Naive B cell (primary cell): ENCODE measurements around the gene LDHD. TPM values are rescaled to one million over a fixed set of nuclear protein-coding genes. Genes with fewer than 3 reads are reported as not detected.

Experiments used
- ATAC-seq, 2 donors: fragments of 150-1000 bp; cut with Tn5 transposase; 2 replicates each; pipeline ENCODE4 v1.10.0; 2021; ENCODE audit warnings: low read depth in 2 of 2, mild to moderate bottlenecking in 2 of 2, moderate library complexity in 2 of 2
- DNase-seq: peaks from one replicate; pipeline ENCODE4 v3.0.0; 2022
- H3K27ac Mint-ChIP-seq, 6 donors: one replicate each; pipeline ENCODE4 v1.8.0; 2020 to 2022; ENCODE audit warnings: mild to moderate bottlenecking in 6 of 6, mixed read lengths in 6 of 6, moderate library complexity in 5 of 6, inconsistent platforms in 2 of 6
- H3K27me3 Mint-ChIP-seq, 3 donors: one replicate each; pipeline ENCODE4 v1.8.0; 2021 to 2022; ENCODE audit warnings: mixed read lengths in 3 of 3, mild to moderate bottlenecking in 1 of 3
- H3K36me3 Mint-ChIP-seq, 2 donors: one replicate each; pipeline ENCODE4 v1.8.0; 2020 to 2022; ENCODE audit warnings: mixed read lengths in 2 of 2, inconsistent platforms in 1 of 2, mild to moderate bottlenecking in 1 of 2
- H3K4me1 Mint-ChIP-seq, 3 donors: one replicate each; pipeline ENCODE4 v1.8.0; 2020 to 2022; ENCODE audit warnings: mixed read lengths in 3 of 3, inconsistent platforms in 1 of 3, mild to moderate bottlenecking in 1 of 3, moderate library complexity in 1 of 3
- H3K4me3 Mint-ChIP-seq, 8 donors: one replicate each; pipeline ENCODE4 v1.8.0; 2020 to 2022; ENCODE audit warnings: mild to moderate bottlenecking in 8 of 8, mixed read lengths in 8 of 8, moderate library complexity in 8 of 8, inconsistent platforms in 2 of 8
- H3K9me3 Mint-ChIP-seq, 7 donors: one replicate each; pipeline ENCODE4 v1.8.0; 2020 to 2022; ENCODE audit warnings: mixed read lengths in 7 of 7, mild to moderate bottlenecking in 5 of 7, inconsistent platforms in 2 of 7, moderate library complexity in 1 of 7
- polyA plus RNA-seq, 6 donors: library from polyadenylated mRNA; unstranded; fragments of 300-500 nt; fragmentation: Illumina TruSeq; gene quantifications; one replicate each; pipeline ENCODE4 v1.2.3, GENCODE V29; 2021; ENCODE audit warnings: low read depth in 6 of 6

The LDHD gene
- polyA plus RNA-seq = not detected

- H3K27ac Mint-ChIP-seq = no peak within 1 kb of the TSS
- H3K27me3 Mint-ChIP-seq = peaks cover 17 to 28% (median 22%) of the 10 kb centered on the region in 3 donors
- peak within 1 kb of the TSS in 1 of 8 donors; percentile 52 for H3K4me3 Mint-ChIP-seq
- no peaks in the 10 kb centered on the region for H3K36me3 Mint-ChIP-seq
- peaks cover 0 to 11% (median 6%) of the 10 kb centered on the region in 3 donors for H3K4me1 Mint-ChIP-seq
- ATAC-seq (no peak), DNase-seq (no peak)
- H3K9me3 Mint-ChIP-seq = peaks cover 0 to 5% (median 3%) of the 10 kb centered on the region in 7 donors
Observed at GRCh38 chr16:75116081-75116910, at the start of gene LDHD. Gene LDHD (minus strand): TSS chr16:75116780. CDS start chr16:75116720, 60 bp downstream.

GRCh38 chr16:75160386-75160785 is 43.8 kb upstream of the LDHD start:
- H3K9me3 Mint-ChIP-seq = peaks cover 0 to 13% (median 4%) of the 10 kb centered on the region in 7 donors
- peak overlapping the region in 1 of 6 donors; percentile 57 for H3K27ac Mint-ChIP-seq
- DNase-seq (no peak), ATAC-seq (no peak)
- H3K27me3 Mint-ChIP-seq = no peaks in the 10 kb centered on the region
- H3K36me3 Mint-ChIP-seq = peaks cover 20 to 24% of the 10 kb centered on the region in 2 donors
- H3K4me3 Mint-ChIP-seq = no peak overlapping the region
- H3K4me1 Mint-ChIP-seq = peaks cover 0 to 8% (median 4%) of the 10 kb centered on the region in 3 donors

GRCh38 chr16:75152635-75153034 is 36.1 kb upstream of the LDHD start:
- peak overlapping the region in 1 of 6 donors; percentile 18 for H3K27ac Mint-ChIP-seq
- peak overlapping the region in 1 of 8 donors; percentile 80 for H3K4me3 Mint-ChIP-seq
- H3K36me3 Mint-ChIP-seq = peaks cover 30 to 31% of the 10 kb centered on the region in 2 donors
- no peaks in the 10 kb centered on the region for H3K27me3 Mint-ChIP-seq
- DNase-seq (no peak), ATAC-seq (no peak)
- H3K9me3 Mint-ChIP-seq = peaks cover 8 to 23% (median 18%) of the 10 kb centered on the region in 7 donors
- peaks cover 12 to 18% (median 14%) of the 10 kb centered on the region in 3 donors for H3K4me1 Mint-ChIP-seq

GRCh38 chr16:75151798-75152197 is 35.2 kb upstream of the LDHD start:
- Mint-ChIP-seq H3K4me3 (peak overlapping the region in 1 of 8 donors; percentile 80), H3K4me1 (peaks cover 12 to 18% (median 14%) of the 10 kb centered on the region in 3 donors), H3K9me3 (peaks cover 8 to 23% (median 18%) of the 10 kb centered on the region in 7 donors), H3K27me3 (no peaks in the 10 kb centered on the region), H3K36me3 (peaks cover 29 to 31% of the 10 kb centered on the region in 2 donors), H3K27ac (peak overlapping the region in 1 of 6 donors; percentile 29)
- DNase-seq = no peak
- ATAC-seq = no peak

- DNase-seq = peak; percentile 95
- Mint-ChIP-seq H3K4me1 (peaks cover 9 to 18% (median 14%) of the 10 kb centered on the region in 3 donors), H3K27me3 (no peaks in the 10 kb centered on the region), H3K36me3 (peaks cover 23 to 36% of the 10 kb centered on the region in 2 donors), H3K9me3 (peaks cover 12 to 20% (median 16%) of the 10 kb centered on the region in 7 donors), H3K27ac (peak within 1 kb of the TSS; percentile 66 to 92 (median 86)), H3K4me3 (peak within 1 kb of the TSS; percentile 82 to 95 (median 88))
- ATAC-seq = peak; percentile 86
Observed at GRCh38 chr16:75148311-75149195, 32.0 kb upstream of the LDHD start, which contains the start of gene ZFP1. Gene ZFP1 (plus strand): TSS chr16:75148524. CDS start chr16:75152952, 4,428 bp downstream.

GRCh38 chr16:75147968-75148310 is 31.4 kb upstream of the LDHD start:
- Mint-ChIP-seq H3K27me3 (no peaks in the 10 kb centered on the region), H3K4me1 (peaks cover 8 to 18% (median 14%) of the 10 kb centered on the region in 3 donors), H3K27ac (peak overlapping the region in 4 of 6 donors; percentile 28 to 92 (median 85)), H3K36me3 (peaks cover 19 to 33% of the 10 kb centered on the region in 2 donors), H3K4me3 (peak overlapping the region; percentile 82 to 92 (median 88)), H3K9me3 (peaks cover 10 to 20% (median 16%) of the 10 kb centered on the region in 7 donors)
- DNase-seq (no peak), ATAC-seq (no peak)

- H3K9me3 Mint-ChIP-seq = peaks cover 0 to 5% (median 2%) of the 10 kb centered on the region in 7 donors
- H3K36me3 Mint-ChIP-seq = peaks cover 0 to 10% of the 10 kb centered on the region in 2 donors
- ATAC-seq = no peak
- peaks cover 0 to 1% (median 1%) of the 10 kb centered on the region in 3 donors for H3K4me1 Mint-ChIP-seq
- H3K4me3 Mint-ChIP-seq = no peak overlapping the region
- H3K27ac Mint-ChIP-seq = no peak overlapping the region
- H3K27me3 Mint-ChIP-seq = peaks cover 9 to 14% (median 12%) of the 10 kb centered on the region in 3 donors
- DNase-seq = no peak
Observed at GRCh38 chr16:75143941-75144340, 27.4 kb upstream of the LDHD start.

- peaks cover 0 to 5% (median 0%) of the 10 kb centered on the region in 7 donors for H3K9me3 Mint-ChIP-seq
- no peak overlapping the region for H3K27ac Mint-ChIP-seq
- H3K36me3 Mint-ChIP-seq = no peaks in the 10 kb centered on the region
- DNase-seq (no peak), ATAC-seq (no peak)
- no peak overlapping the region for H3K4me3 Mint-ChIP-seq
- H3K4me1 Mint-ChIP-seq = peaks cover 5 to 9% (median 6%) of the 10 kb centered on the region in 3 donors
- peaks cover 14 to 25% (median 20%) of the 10 kb centered on the region in 3 donors for H3K27me3 Mint-ChIP-seq
Observed at GRCh38 chr16:75139498-75139897, 22.9 kb upstream of the LDHD start.

- peaks cover 5 to 9% (median 6%) of the 10 kb centered on the region in 3 donors for H3K4me1 Mint-ChIP-seq
- peaks cover 14 to 25% (median 20%) of the 10 kb centered on the region in 3 donors for H3K27me3 Mint-ChIP-seq
- no peaks in the 10 kb centered on the region for H3K36me3 Mint-ChIP-seq
- peak; percentile 46 to 56 for ATAC-seq
- DNase-seq = no peak
- H3K9me3 Mint-ChIP-seq = peaks cover 0 to 5% (median 0%) of the 10 kb centered on the region in 7 donors
- no peak overlapping the region for H3K27ac Mint-ChIP-seq
- peak overlapping the region in 2 of 8 donors; percentile 42 to 63 for H3K4me3 Mint-ChIP-seq
Observed at GRCh38 chr16:75138636-75139035, 22.1 kb upstream of the LDHD start.

- Mint-ChIP-seq H3K36me3 (no peaks in the 10 kb centered on the region), H3K4me3 (peak overlapping the region in 2 of 8 donors; percentile 42 to 63), H3K9me3 (peaks cover 0 to 5% (median 0%) of the 10 kb centered on the region in 7 donors), H3K4me1 (peaks cover 5 to 9% (median 6%) of the 10 kb centered on the region in 3 donors), H3K27ac (no peak overlapping the region), H3K27me3 (peaks cover 14 to 25% (median 20%) of the 10 kb centered on the region in 3 donors)
- ATAC-seq = peak in 1 of 2 donors; percentile 11
- no peak for DNase-seq
Observed at GRCh38 chr16:75138233-75138632, 21.7 kb upstream of the LDHD start.

- DNase-seq (no peak), ATAC-seq (no peak)
- H3K27me3 Mint-ChIP-seq = peaks cover 10 to 20% (median 17%) of the 10 kb centered on the region in 3 donors
- no peak overlapping the region for H3K4me3 Mint-ChIP-seq
- H3K9me3 Mint-ChIP-seq = peaks cover 0 to 25% (median 15%) of the 10 kb centered on the region in 7 donors
- peaks cover 0 to 8% of the 10 kb centered on the region in 2 donors for H3K36me3 Mint-ChIP-seq
- H3K27ac Mint-ChIP-seq = peak overlapping the region in 1 of 6 donors; percentile 64
- no peaks in the 10 kb centered on the region for H3K4me1 Mint-ChIP-seq
Observed at GRCh38 chr16:75131081-75131480, 14.5 kb upstream of the LDHD start.

- peak overlapping the region in 1 of 6 donors; percentile 47 for H3K27ac Mint-ChIP-seq
- H3K27me3 Mint-ChIP-seq = peaks cover 10 to 20% (median 14%) of the 10 kb centered on the region in 3 donors
- no peak overlapping the region for H3K4me3 Mint-ChIP-seq
- DNase-seq = no peak
- peaks cover 0 to 25% (median 15%) of the 10 kb centered on the region in 7 donors for H3K9me3 Mint-ChIP-seq
- H3K36me3 Mint-ChIP-seq = peaks cover 0 to 8% of the 10 kb centered on the region in 2 donors
- no peaks in the 10 kb centered on the region for H3K4me1 Mint-ChIP-seq
- no peak for ATAC-seq
Observed at GRCh38 chr16:75130150-75130771, 13.7 kb upstream of the LDHD start.
